A673 (cell line): ENCODE results near the gene UBA1. TPM values are rescaled to one million over a fixed set of nuclear protein-coding genes. Genes with fewer than 3 reads are reported as not detected.

Experiments
- BruUV-seq: library from RNA; stranded (reverse); fragments of 400-500 nt; replicated peaks from 2 replicates; lab custom pipeline; 2021; lab: Mats Ljungman, UMichigan
- CTCF ChIA-PET: fragments of 300-600 bp; sonication (Branson Sonifier 250); formaldehyde crosslinking; loops from one replicate; lab custom pipeline; 2022; ENCODE audit warnings: antibody characterized with exemption; lab: Charles Lee
- POLR2A ChIA-PET: fragments of 300-600 bp; sonication (Branson Sonifier 250); formaldehyde crosslinking; loops from one replicate; lab custom pipeline; 2022; ENCODE audit warnings: antibody characterized with exemption; ENCODE audit not compliant: low non-redundant PET; lab: Charles Lee
- DNase-seq: peaks from one replicate; pipeline ENCODE4 v3.0.0-alpha.2; 2015; ENCODE audit warnings: low spot score
- H3K27ac ChIP-seq: fragments of 200-600 bp; sonication (generic); 2 replicates; pipeline ENCODE4 v1.5.1; 2016; ENCODE audit warnings: mixed run types, low read depth, mild to moderate bottlenecking, mixed read lengths, antibody characterized with exemption, low read length; ENCODE audit not compliant: poor library complexity, severe bottlenecking
- H3K27me3 ChIP-seq: fragments of 200-600 bp; sonication (generic); replicated peaks from 2 replicates; pipeline ENCODE4 v1.6.1; 2017; ENCODE audit warnings: mixed run types, low read depth, mild to moderate bottlenecking, mixed read lengths, antibody characterized with exemption, low read length; ENCODE audit not compliant: insufficient read depth, poor library complexity
- H3K36me3 ChIP-seq: fragments of 200-600 bp; sonication (generic); 2 replicates; pipeline ENCODE4 v1.6.1; 2016; ENCODE audit warnings: mixed run types, mild to moderate bottlenecking, mixed read lengths, antibody characterized with exemption, low read length; ENCODE audit not compliant: insufficient read depth, poor library complexity, severe bottlenecking
- H3K4me1 ChIP-seq: fragments of 200-600 bp; sonication (generic); 2 replicates; pipeline ENCODE4 v1.6.1; 2017; ENCODE audit warnings: mixed run types, mild to moderate bottlenecking, mixed read lengths, antibody characterized with exemption, low read length; ENCODE audit not compliant: insufficient read depth, poor library complexity, severe bottlenecking
- H3K4me3 ChIP-seq: fragments of 200-600 bp; sonication (generic); 2 replicates; pipeline ENCODE4 v1.5.1; 2016; ENCODE audit warnings: low read depth, mixed run types, mild to moderate bottlenecking, mixed read lengths, low read length; ENCODE audit not compliant: poor library complexity, severe bottlenecking
- H3K9me3 ChIP-seq: fragments of 200-600 bp; sonication (generic); 2 replicates; pipeline ENCODE4 v1.6.1; 2016; ENCODE audit warnings: mixed run types, low read depth, mild to moderate bottlenecking, mixed read lengths, antibody characterized with exemption, low read length; ENCODE audit not compliant: poor library complexity, severe bottlenecking
- CTCF ChIP-seq: fragments of 300-800, 200-600 bp; sonication (generic); conservative IDR thresholded peaks from 2 replicates; pipeline ENCODE4 v1.5.1; 2017; ENCODE audit warnings: low read depth, mild to moderate bottlenecking, antibody characterized with exemption, low read length, moderate library complexity, mixed read lengths
- EZH2 ChIP-seq: fragments of 200-600 bp; sonication (generic); IDR thresholded peaks from 2 replicates; pipeline ENCODE4 v1.6.1; 2017; ENCODE audit warnings: borderline replicate concordance, low read depth, mild to moderate bottlenecking, mixed read lengths, antibody characterized with exemption, low read length; ENCODE audit not compliant: poor library complexity, severe bottlenecking
- intact Hi-C: fragments of 100-400 bp; cut with micrococcal nuclease; formaldehyde crosslinking; loops from one replicate; pipeline ENCODE4 v1.10.0; 2022; ENCODE audit not compliant: unreplicated experiment
- total RNA-seq: library from RNA; stranded (reverse); gene quantifications from 2 replicates; pipeline ENCODE4 v1.2.3, GENCODE V29; 2021

The UBA1 gene
- total RNA-seq, 1 experiment from 2014 or later: 413 TPM

GRCh38 chrX:47175588-47175980 lies 18.0 kb upstream of the UBA1 start:
- Histone ChIP-seq H3K36me3 (peaks cover 42% of the 10 kb centered on the region), H3K9me3 (no peaks in the 10 kb centered on the region), H3K27ac (no peak overlapping the region), H3K4me1 (no peaks in the 10 kb centered on the region), H3K27me3 (no peaks in the 10 kb centered on the region), H3K4me3 (no peak overlapping the region)
- no TSS peak for BruUV-seq
- TF ChIP-seq EZH2 (no peak), CTCF (no peak)
- CTCF ChIA-PET: no interaction called here
- no peak for DNase-seq
- POLR2A ChIA-PET: no interaction called here
- intact Hi-C loops: no loop called here

DNA sequence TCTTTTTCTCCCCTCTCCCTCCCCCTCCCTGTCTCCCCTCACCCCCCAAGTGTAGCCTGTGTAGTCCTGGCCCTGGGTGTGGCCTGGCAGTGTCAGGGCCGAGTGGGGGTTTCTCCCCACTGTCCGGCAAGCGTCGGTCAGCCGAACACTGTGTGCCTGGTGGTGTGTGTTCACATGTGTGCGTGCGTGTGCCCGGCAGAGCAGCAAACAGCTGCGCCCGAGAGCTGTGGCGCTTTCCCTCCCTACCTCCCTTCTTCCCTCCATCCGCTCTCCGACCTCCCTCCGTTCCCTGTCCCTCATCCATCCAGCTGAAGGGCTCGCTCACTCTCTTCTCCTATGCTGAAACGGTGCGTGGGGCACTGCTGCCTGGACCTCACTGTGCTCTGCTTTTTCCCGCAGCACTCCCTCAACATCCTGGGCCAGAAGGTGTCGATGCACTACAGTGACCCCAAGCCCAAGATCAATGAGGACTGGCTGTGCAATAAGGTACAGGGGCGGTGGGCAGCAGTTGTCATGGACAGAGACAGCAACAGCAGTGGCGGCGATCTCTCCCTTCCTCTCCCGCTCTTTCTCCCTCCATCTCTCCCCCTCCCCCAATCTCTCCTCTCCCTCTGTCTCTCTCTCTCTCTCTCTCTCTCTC lies 17.4 kb upstream of the UBA1 start:
- H3K9me3 ChIP-seq: no peaks in the 10 kb centered on the region
- H3K36me3 ChIP-seq: peaks cover 44% of the 10 kb centered on the region
- TF ChIP-seq CTCF: no peak
- ChIA-PET POLR2A (no interaction called here), CTCF (no interaction called here)
- H3K27me3 ChIP-seq: no peaks in the 10 kb centered on the region
- DNase-seq: no peak
- no peak overlapping the region for H3K4me3 ChIP-seq
- no peak overlapping the region for H3K27ac ChIP-seq
- no TSS peak for BruUV-seq
- intact Hi-C loops: no loop called here
- H3K4me1 ChIP-seq: no peaks in the 10 kb centered on the region

- H3K4me3 ChIP-seq: no peak overlapping the region
- H3K27me3 ChIP-seq: no peaks in the 10 kb centered on the region
- CTCF ChIA-PET: no interaction called here
- no TSS peak for BruUV-seq
- intact Hi-C loops: no loop called here
- no peaks in the 10 kb centered on the region for H3K4me1 ChIP-seq
- no peaks in the 10 kb centered on the region for H3K9me3 ChIP-seq
- H3K36me3 ChIP-seq: peaks cover 53% of the 10 kb centered on the region
- no peak for TF ChIP-seq EZH2
- TF ChIP-seq CTCF: no peak
- DNase-seq: no peak
- no peak overlapping the region for H3K27ac ChIP-seq
- POLR2A ChIA-PET: no interaction called here
Measured at GRCh38 chrX:47177079-47177478, 16.6 kb upstream of the UBA1 start.
